Measurements from ENCODE around the gene ZBTB47. TPM values are rescaled to one million over a fixed set of nuclear protein-coding genes. Genes with fewer than 3 reads are reported as not detected.

ZBTB47 gene
- total and polyA plus RNA-seq, 3 experiments from 2014 or later: 0.48 to 0.60 TPM; not detected in 1

DNA sequence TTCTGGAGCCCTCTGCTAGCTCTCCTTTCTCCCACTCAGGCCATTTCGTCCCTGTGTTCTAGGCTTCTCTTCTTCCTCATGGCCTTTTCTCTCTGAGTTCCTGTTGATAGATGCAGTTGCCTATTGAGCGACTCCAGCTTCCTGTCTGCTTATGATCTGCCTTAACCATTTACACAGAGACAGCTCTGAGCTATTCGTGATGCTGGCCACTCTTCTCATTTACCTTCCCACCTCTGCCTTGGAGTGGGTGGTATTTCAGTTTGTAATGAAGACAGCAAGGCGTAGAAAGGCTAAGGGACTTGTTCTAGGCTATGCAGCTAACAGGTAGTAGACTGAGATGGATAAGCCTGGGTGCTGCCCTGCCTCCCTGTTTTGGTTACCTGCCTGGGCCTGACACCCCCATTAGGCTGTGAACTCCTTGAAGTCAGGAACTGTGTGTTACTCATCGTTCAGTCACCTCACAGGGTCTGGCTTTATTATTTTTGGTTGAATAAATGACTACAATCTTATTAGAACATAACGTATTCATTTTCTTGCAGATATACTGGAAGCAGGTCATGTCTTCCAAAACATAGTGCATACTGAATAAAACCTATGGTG lies 12.6 kb upstream of the ZBTB47 start:
- Histone ChIP-seq H3K27me3 (ENCODE audit: insufficient read depth, low read length, poor library complexity, severe bottlenecking) (no peaks in the 10 kb centered on the region), H3K27ac (ENCODE audit: low read depth, low read length) (no peak overlapping the region), H3K36me3 (ENCODE audit: insufficient read depth, low read length) (peaks cover 55% of the 10 kb centered on the region), H3K4me1 (ENCODE audit: insufficient read depth, low read length) (peaks cover 40% of the 10 kb centered on the region), H3K9me3 (ENCODE audit: low read length) (no peaks in the 10 kb centered on the region), H3K4me3 (ENCODE audit: low read length) (no peak overlapping the region)
- H3K4me3 Mint-ChIP-seq: peak overlapping the region in 3 of 7 donors; percentile 3 to 75 (median 12)
- CTCF ChIA-PET: no interaction called here
- peaks cover 9 to 49% (median 21%) of the 10 kb centered on the region in 3 donors for H3K36me3 Mint-ChIP-seq
- POLR2A ChIA-PET: interaction anchor here (1.1 kb wide), 1 partner anchor 60 kb away, joined by 3 read pairs; no protein-coding TSS in a partner anchor
- no peaks in the 10 kb centered on the region for H3K27me3 Mint-ChIP-seq
- peaks cover 7 to 15% (median 10%) of the 10 kb centered on the region in 3 donors for H3K4me1 Mint-ChIP-seq
- no peaks in the 10 kb centered on the region for H3K9me3 Mint-ChIP-seq
- H3K27ac Mint-ChIP-seq: peak overlapping the region in 6 of 8 donors; percentile 50 to 87 (median 78)
- DNase-seq: no peak

- Histone ChIP-seq H3K4me3 (ENCODE audit: low read length) (no peak overlapping the region), H3K9me3 (ENCODE audit: low read length) (no peaks in the 10 kb centered on the region), H3K36me3 (ENCODE audit: insufficient read depth, low read length) (peaks cover 24% of the 10 kb centered on the region), H3K27me3 (ENCODE audit: insufficient read depth, low read length, poor library complexity, severe bottlenecking) (no peaks in the 10 kb centered on the region), H3K4me1 (ENCODE audit: insufficient read depth, low read length) (peaks cover under 1% of the 10 kb centered on the region), H3K27ac (ENCODE audit: low read depth, low read length) (no peak overlapping the region)
- ChIA-PET POLR2A (no interaction called here), CTCF (interaction anchor here (0.9 to 1.9 kb wide), 3 partner anchors 11 to 101 kb away, joined by 3 to 4 read pairs (median 3); no protein-coding TSS in a partner anchor)
- Mint-ChIP-seq H3K4me3 (no peak overlapping the region), H3K4me1 (peaks cover 2 to 10% (median 9%) of the 10 kb centered on the region in 3 donors), H3K27me3 (no peaks in the 10 kb centered on the region), H3K36me3 (peaks cover 5 to 58% (median 21%) of the 10 kb centered on the region in 3 donors), H3K9me3 (no peaks in the 10 kb centered on the region), H3K27ac (peak overlapping the region in 4 of 8 donors; percentile 10 to 85 (median 24))
- DNase-seq: no peak
Measured at GRCh38 chr3:42647821-42648459, 5.6 kb upstream of the ZBTB47 start.

- Mint-ChIP-seq H3K4me1 (peaks cover 7 to 20% (median 9%) of the 10 kb centered on the region in 3 donors), H3K27ac (peak overlapping the region in 6 of 8 donors; percentile 25 to 82 (median 62)), H3K4me3 (no peak overlapping the region), H3K9me3 (no peaks in the 10 kb centered on the region), H3K27me3 (no peaks in the 10 kb centered on the region), H3K36me3 (peaks cover 5 to 48% (median 12%) of the 10 kb centered on the region in 3 donors)
- POLR2A ChIA-PET: no interaction called here
- Histone ChIP-seq H3K27ac (ENCODE audit: low read depth, low read length) (no peak overlapping the region), H3K4me1 (ENCODE audit: insufficient read depth, low read length) (peaks cover 10% of the 10 kb centered on the region), H3K4me3 (ENCODE audit: low read length) (no peak overlapping the region), H3K27me3 (ENCODE audit: insufficient read depth, low read length, poor library complexity, severe bottlenecking) (no peaks in the 10 kb centered on the region), H3K36me3 (ENCODE audit: insufficient read depth, low read length) (peaks cover 14% of the 10 kb centered on the region), H3K9me3 (ENCODE audit: low read length) (no peaks in the 10 kb centered on the region)
- DNase-seq: no peak
- CTCF ChIA-PET: interaction anchor here (1.1 kb wide), 1 partner anchor 101 kb away, joined by 3 read pairs; no protein-coding TSS in a partner anchor
Measured at GRCh38 chr3:42649006-42649405, 4.5 kb upstream of the ZBTB47 start.

DNA sequence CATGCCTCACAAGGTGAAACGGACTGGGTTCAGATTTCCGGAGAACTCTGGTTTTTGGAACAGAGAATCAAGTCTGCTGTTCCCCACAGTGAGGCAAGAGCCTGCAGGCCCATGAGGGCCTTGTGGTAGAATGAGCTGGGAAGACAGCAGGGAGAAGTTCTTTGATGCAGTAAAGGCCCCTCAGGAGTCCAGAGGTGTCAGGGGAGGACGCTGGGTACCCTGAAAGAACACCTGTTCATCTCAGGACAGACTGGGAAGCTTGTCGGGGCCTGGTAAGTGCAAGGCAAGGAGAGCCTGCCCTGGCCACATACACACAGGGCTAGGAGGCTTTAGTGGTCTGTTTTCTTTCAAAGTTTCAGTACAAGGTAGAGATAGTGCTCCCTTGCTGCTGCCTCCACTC lies 3.7 kb upstream of the ZBTB47 start:
- Mint-ChIP-seq H3K4me1 (peaks cover 5 to 20% (median 7%) of the 10 kb centered on the region in 3 donors), H3K36me3 (peaks cover 1 to 42% (median 8%) of the 10 kb centered on the region in 3 donors), H3K4me3 (peak overlapping the region in 1 of 7 donors; percentile 24), H3K27me3 (no peaks in the 10 kb centered on the region), H3K9me3 (no peaks in the 10 kb centered on the region), H3K27ac (no peak overlapping the region)
- no peaks in the 10 kb centered on the region for H3K9me3 ChIP-seq (ENCODE audit: low read length)
- H3K27me3 ChIP-seq (ENCODE audit: insufficient read depth, low read length, poor library complexity, severe bottlenecking): no peaks in the 10 kb centered on the region
- no peak for DNase-seq
- no peak overlapping the region for H3K27ac ChIP-seq (ENCODE audit: low read depth, low read length)
- H3K4me1 ChIP-seq (ENCODE audit: insufficient read depth, low read length): peaks cover 12% of the 10 kb centered on the region
- CTCF ChIA-PET: no interaction called here
- peaks cover 7% of the 10 kb centered on the region for H3K36me3 ChIP-seq (ENCODE audit: insufficient read depth, low read length)
- no peak overlapping the region for H3K4me3 ChIP-seq (ENCODE audit: low read length)
- POLR2A ChIA-PET: no interaction called here

GRCh38 chr3:42651248-42652091 lies 2.0 kb upstream of the ZBTB47 start:
- ChIA-PET POLR2A (interaction anchor here (0.5 to 1.4 kb wide), 2 partner anchors 9 to 51 kb away, joined by 3 to 5 read pairs; partner anchors contain the start of gene NKTR), CTCF (no interaction called here)
- Histone ChIP-seq H3K27ac (ENCODE audit: low read depth, low read length) (no peak overlapping the region), H3K9me3 (ENCODE audit: low read length) (no peaks in the 10 kb centered on the region), H3K27me3 (ENCODE audit: insufficient read depth, low read length, poor library complexity, severe bottlenecking) (no peaks in the 10 kb centered on the region), H3K4me3 (ENCODE audit: low read length) (no peak overlapping the region), H3K4me1 (ENCODE audit: insufficient read depth, low read length) (peaks cover 14% of the 10 kb centered on the region), H3K36me3 (ENCODE audit: insufficient read depth, low read length) (no peaks in the 10 kb centered on the region)
- H3K4me3 Mint-ChIP-seq: peak overlapping the region in 1 of 7 donors; percentile 61
- peaks cover 0 to 26% (median 4%) of the 10 kb centered on the region in 3 donors for H3K36me3 Mint-ChIP-seq
- peak overlapping the region in 2 of 8 donors; percentile 61 to 92 for H3K27ac Mint-ChIP-seq
- DNase-seq: no peak
- peaks cover 4 to 25% (median 7%) of the 10 kb centered on the region in 3 donors for H3K4me1 Mint-ChIP-seq
- no peaks in the 10 kb centered on the region for H3K27me3 Mint-ChIP-seq
- H3K9me3 Mint-ChIP-seq: no peaks in the 10 kb centered on the region

GRCh38 chr3:42652251-42652610 lies 1.3 kb upstream of the ZBTB47 start:
- Histone ChIP-seq H3K36me3 (ENCODE audit: insufficient read depth, low read length) (no peaks in the 10 kb centered on the region), H3K4me3 (ENCODE audit: low read length) (no peak overlapping the region), H3K27me3 (ENCODE audit: insufficient read depth, low read length, poor library complexity, severe bottlenecking) (no peaks in the 10 kb centered on the region), H3K4me1 (ENCODE audit: insufficient read depth, low read length) (peaks cover 14% of the 10 kb centered on the region), H3K9me3 (ENCODE audit: low read length) (no peaks in the 10 kb centered on the region), H3K27ac (ENCODE audit: low read depth, low read length) (no peak overlapping the region)
- CTCF ChIA-PET: interaction anchor here (1.2 kb wide), 1 partner anchor 10 kb away, joined by 3 read pairs; no protein-coding TSS in a partner anchor
- Mint-ChIP-seq H3K36me3 (peaks cover 0 to 18% (median 0%) of the 10 kb centered on the region in 3 donors), H3K9me3 (no peaks in the 10 kb centered on the region), H3K27me3 (no peaks in the 10 kb centered on the region), H3K27ac (peak overlapping the region in 2 of 8 donors; percentile 42 to 75), H3K4me1 (peaks cover 4 to 25% (median 7%) of the 10 kb centered on the region in 3 donors), H3K4me3 (peak overlapping the region in 1 of 7 donors; percentile 61)
- POLR2A ChIA-PET: interaction anchor here (1.4 kb wide), 1 partner anchor 9 kb away, joined by 5 read pairs; no protein-coding TSS in a partner anchor
- no peak for DNase-seq

- Mint-ChIP-seq H3K27me3 (no peaks in the 10 kb centered on the region), H3K4me3 (peak overlapping the region; percentile 24 to 86 (median 81)), H3K36me3 (peaks cover 0 to 13% (median 0%) of the 10 kb centered on the region in 3 donors), H3K27ac (peak overlapping the region in 3 of 8 donors; percentile 42 to 47 (median 43)), H3K9me3 (no peaks in the 10 kb centered on the region), H3K4me1 (peaks cover 4 to 25% (median 7%) of the 10 kb centered on the region in 3 donors)
- ChIA-PET POLR2A (interaction anchor here (0.5 to 1.4 kb wide), 2 partner anchors 10 to 31 kb away, joined by 3 to 5 read pairs; no protein-coding TSS in a partner anchor), CTCF (interaction anchor here (1.2 kb wide), 1 partner anchor 10 kb away, joined by 3 read pairs; no protein-coding TSS in a partner anchor)
- no peaks in the 10 kb centered on the region for H3K36me3 ChIP-seq (ENCODE audit: insufficient read depth, low read length)
- no peak overlapping the region for H3K4me3 ChIP-seq (ENCODE audit: low read length)
- H3K9me3 ChIP-seq (ENCODE audit: low read length): no peaks in the 10 kb centered on the region
- H3K27ac ChIP-seq (ENCODE audit: low read depth, low read length): no peak overlapping the region
- DNase-seq: no peak
- H3K4me1 ChIP-seq (ENCODE audit: insufficient read depth, low read length): peaks cover 14% of the 10 kb centered on the region
- H3K27me3 ChIP-seq (ENCODE audit: insufficient read depth, low read length, poor library complexity, severe bottlenecking): no peaks in the 10 kb centered on the region
Measured at GRCh38 chr3:42652611-42653302, 740 bp upstream of the ZBTB47 start.

Measured in CD8-positive, alpha-beta memory T cell (primary cell).